Effector memory CD4-positive, alpha-beta T cell (primary cell): Measurements from ENCODE around the gene ZPBP.
"Not testable (repeated sequence)": the region's sequence is repeated elsewhere in the genome, so short reads cannot be mapped to it uniquely, and the experiment has no call there.

Experiments
- DNase-seq, 3 donors: peaks; one replicate each; pipeline ENCODE4 v3.0.0-alpha.2; 2020
- H3K27ac ChIP-seq: 2 replicates; pipeline ENCODE4 v1.7.0; 2013; ENCODE audit warnings: mild to moderate bottlenecking, low read length, moderate library complexity; ENCODE audit not compliant: insufficient read depth, poor library complexity, severe bottlenecking
- H3K27me3 ChIP-seq: replicated peaks from 2 replicates; pipeline ENCODE4 v1.7.0; 2013; ENCODE audit warnings: mild to moderate bottlenecking, low read length; ENCODE audit not compliant: insufficient read depth, control insufficient read depth, poor library complexity, severe bottlenecking
- H3K36me3 ChIP-seq: 2 replicates; pipeline ENCODE4 v1.7.0; 2013; ENCODE audit warnings: mild to moderate bottlenecking, low read length, moderate library complexity; ENCODE audit not compliant: control insufficient read depth, insufficient read depth
- H3K4me1 ChIP-seq: 2 replicates; pipeline ENCODE4 v1.7.0; 2013; ENCODE audit warnings: low read length, mild to moderate bottlenecking; ENCODE audit not compliant: control insufficient read depth, insufficient read depth, poor library complexity, severe bottlenecking
- H3K4me3 ChIP-seq: 2 replicates; pipeline ENCODE4 v1.7.0; 2013; ENCODE audit warnings: low read length, low read depth, mild to moderate bottlenecking; ENCODE audit not compliant: insufficient read depth, poor library complexity, severe bottlenecking
- H3K9me3 ChIP-seq: 2 replicates; pipeline ENCODE4 v1.7.0; 2013; ENCODE audit warnings: mild to moderate bottlenecking, low read length, moderate library complexity; ENCODE audit not compliant: control insufficient read depth

Gene ZPBP

DNA sequence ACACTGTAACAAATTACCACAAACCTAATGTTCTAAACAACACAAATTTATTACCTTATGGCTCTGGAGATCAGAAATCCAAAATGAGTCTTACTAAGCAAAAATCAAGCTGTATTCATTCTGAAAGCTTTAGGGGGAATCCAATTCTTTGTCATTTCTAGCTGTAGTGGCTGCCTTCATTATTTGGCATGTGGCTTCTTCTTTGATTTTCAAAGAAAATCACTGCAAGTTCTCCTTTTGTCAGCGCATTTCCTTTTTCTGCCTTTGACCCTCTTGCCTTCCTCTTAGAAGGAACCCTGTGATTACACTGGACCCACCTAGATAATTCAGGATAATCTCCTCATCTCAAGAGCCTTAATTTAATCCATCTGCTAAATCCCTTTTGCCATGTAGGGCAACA lies 36.9 kb downstream of the ZPBP start:
- no peak for DNase-seq
- Histone ChIP-seq H3K9me3 (no peaks in the 10 kb centered on the region), H3K36me3 (no peaks in the 10 kb centered on the region), H3K4me3 (no peak overlapping the region), H3K27me3 (no peaks in the 10 kb centered on the region), H3K27ac (no peak overlapping the region), H3K4me1 (no peaks in the 10 kb centered on the region)

DNA sequence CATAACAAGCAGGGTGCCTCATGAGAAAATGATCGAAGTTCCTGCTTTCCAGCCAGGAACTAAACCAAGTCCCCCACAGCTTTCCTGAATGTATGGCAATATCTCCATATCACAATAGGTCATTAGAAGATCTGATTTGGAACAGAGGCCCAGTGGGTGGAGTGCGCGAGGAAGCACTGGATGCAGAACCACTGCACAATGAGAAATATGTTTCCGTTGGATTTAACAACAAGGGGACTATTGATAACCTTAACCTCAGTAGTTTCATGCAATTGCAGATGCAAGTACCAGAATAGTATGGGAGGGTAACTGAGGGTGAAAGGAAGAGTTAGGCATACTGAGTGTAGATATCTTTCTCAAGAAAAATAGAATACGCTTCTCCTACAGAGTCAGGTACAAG lies 45.3 kb downstream of the ZPBP start:
- no peaks in the 10 kb centered on the region for H3K27me3 ChIP-seq
- H3K4me3 ChIP-seq, result no peak overlapping the region
- H3K4me1 ChIP-seq, result no peaks in the 10 kb centered on the region
- H3K9me3 ChIP-seq, result no peaks in the 10 kb centered on the region
- DNase-seq, result no peak
- H3K36me3 ChIP-seq, result no peaks in the 10 kb centered on the region
- H3K27ac ChIP-seq, result no peak overlapping the region

DNA sequence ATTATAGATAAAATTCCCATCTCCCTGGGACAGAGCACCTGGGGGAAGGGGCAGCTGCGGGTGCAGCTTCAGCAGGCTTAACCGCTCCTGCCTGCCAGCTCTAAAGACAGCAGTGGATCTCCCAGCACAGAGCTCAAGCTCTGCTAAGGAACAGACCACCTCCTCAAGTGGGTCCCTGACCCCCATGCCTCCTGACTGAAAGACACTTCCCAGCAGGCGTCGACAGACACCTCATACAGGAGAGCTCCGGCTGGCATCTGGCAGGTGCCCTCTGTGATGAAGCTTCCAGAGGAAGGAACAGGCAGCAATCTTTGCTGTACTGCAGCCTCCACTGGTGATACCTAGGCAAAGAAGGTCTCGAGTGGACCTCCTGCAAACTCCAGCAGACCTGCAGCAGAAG lies 51.9 kb downstream of the ZPBP start:
- H3K4me3 ChIP-seq, H3K4me1 ChIP-seq, DNase-seq, H3K27ac ChIP-seq, H3K9me3 ChIP-seq, H3K27me3 ChIP-seq, H3K36me3 ChIP-seq: not testable (repeated sequence)

DNA sequence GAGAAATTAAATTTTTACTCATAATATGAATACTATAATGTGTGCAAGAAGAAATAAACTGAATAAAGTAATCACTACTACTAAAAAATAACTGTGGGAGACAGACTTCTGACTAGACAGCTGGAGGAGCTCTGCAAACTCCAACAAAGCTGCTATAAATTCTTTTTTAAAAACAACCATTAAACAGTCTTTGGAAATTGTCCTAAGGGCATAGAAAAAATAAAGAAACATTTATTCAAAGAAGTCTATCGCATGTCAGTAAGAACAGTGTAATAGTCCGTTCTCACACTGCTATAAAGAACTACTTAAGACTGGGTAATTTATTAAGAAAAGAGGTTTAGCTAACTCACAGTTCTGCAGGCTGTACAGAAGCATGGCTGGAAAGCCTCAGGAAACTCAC lies 56.0 kb downstream of the ZPBP start:
- Histone ChIP-seq H3K27ac (no peak overlapping the region), H3K36me3 (no peaks in the 10 kb centered on the region)
- DNase-seq, result no peak

DNA sequence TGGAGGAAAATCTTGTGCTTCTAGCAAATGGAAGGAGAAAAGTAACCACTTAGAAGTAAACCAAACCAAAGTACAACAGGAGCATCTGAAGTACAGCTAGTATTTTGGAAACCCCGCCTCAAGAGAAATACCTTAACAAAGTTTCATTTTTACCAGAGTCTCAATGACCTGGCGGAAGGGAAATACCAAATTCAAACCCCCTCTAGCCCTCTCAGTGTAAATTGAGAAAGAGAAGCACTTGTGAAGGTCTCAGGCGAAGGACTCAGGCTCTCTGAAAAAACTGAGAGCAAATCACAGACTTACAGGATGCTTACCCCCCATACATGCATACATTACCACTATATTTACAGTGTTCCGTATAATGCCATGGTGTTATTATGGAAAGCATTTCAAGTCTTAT lies 70.1 kb downstream of the ZPBP start:
- H3K27ac ChIP-seq, result no peak overlapping the region
- no peaks in the 10 kb centered on the region for H3K9me3 ChIP-seq
- no peaks in the 10 kb centered on the region for H3K36me3 ChIP-seq
- H3K27me3 ChIP-seq, result no peaks in the 10 kb centered on the region
- no peaks in the 10 kb centered on the region for H3K4me1 ChIP-seq
- no peak for DNase-seq
- no peak overlapping the region for H3K4me3 ChIP-seq

More for the DNA sequence above, 56.0 kb downstream of the ZPBP start:
- H3K9me3 ChIP-seq, result no peaks in the 10 kb centered on the region
- no peaks in the 10 kb centered on the region for H3K4me1 ChIP-seq
- peaks cover 6% of the 10 kb centered on the region for H3K27me3 ChIP-seq
- H3K4me3 ChIP-seq, result no peak overlapping the region

DNA sequence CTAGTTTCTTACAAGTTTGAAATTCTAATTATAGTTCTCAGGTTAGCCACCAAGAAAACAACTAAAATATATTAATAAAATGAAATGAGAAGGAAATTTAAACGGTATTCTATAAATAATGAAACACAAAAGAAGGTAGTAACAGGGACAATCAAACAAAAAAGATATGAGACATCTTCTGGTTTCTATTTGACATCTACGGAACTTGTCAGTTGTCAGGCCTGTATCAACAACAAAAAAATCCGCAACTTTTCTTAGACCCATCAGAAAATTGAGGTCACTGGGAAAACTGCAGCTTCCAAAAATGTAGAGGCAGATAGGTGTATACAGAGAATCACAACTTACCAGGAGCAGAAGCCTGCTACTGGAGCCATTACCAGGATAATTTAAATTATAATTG lies 70.6 kb downstream of the ZPBP start:
- no peak overlapping the region for H3K27ac ChIP-seq
- no peaks in the 10 kb centered on the region for H3K36me3 ChIP-seq
- H3K27me3 ChIP-seq, result no peaks in the 10 kb centered on the region
- no peak for DNase-seq
- no peak overlapping the region for H3K4me3 ChIP-seq
- no peaks in the 10 kb centered on the region for H3K9me3 ChIP-seq
- H3K4me1 ChIP-seq, result no peaks in the 10 kb centered on the region

DNA sequence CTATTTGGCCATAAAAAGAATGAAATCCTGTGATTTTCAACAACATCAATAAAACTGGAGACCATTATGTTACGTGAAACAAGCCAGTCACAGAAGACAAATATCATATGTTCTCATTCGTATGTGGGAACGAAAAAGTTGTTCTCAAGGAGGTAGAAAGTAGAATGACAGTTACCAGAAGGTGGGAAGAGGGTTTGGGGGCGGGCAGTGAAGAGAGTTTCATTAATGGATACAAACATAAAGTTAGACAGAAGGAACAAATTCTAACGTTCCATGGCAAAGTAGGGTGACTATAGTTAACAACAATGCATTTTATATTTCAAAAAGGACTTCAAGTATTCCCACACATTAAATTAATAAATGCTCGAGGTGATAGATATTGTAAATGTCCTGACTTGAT lies 97.4 kb downstream of the ZPBP start:
- no peak for DNase-seq
- Histone ChIP-seq H3K27ac (no peak overlapping the region), H3K4me1 (no peaks in the 10 kb centered on the region), H3K9me3 (no peaks in the 10 kb centered on the region), H3K27me3 (no peaks in the 10 kb centered on the region), H3K36me3 (no peaks in the 10 kb centered on the region), H3K4me3 (no peak overlapping the region)

DNA sequence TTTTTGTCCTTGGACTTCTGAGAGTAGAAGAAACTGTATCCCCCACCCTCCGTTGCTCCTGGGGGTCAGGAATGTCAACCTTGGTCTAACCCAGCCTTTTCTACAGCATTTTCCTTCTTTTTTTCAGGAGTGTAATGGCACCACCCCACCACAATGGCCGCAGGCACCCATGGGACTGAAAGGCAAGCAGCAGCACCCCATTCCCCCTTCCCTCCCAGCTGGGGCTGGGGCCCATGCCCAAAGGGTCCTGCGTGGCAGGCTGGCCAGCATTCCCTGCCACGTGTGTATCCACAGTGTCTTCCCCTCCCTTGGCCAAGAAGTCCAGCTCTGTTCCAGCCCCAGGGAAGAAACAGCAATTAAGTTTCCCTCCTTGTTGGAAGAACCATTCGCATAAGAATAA lies 106.9 kb downstream of the ZPBP start:
- Histone ChIP-seq H3K9me3 (no peaks in the 10 kb centered on the region), H3K27me3 (no peaks in the 10 kb centered on the region), H3K4me3 (no peak overlapping the region), H3K27ac (no peak overlapping the region), H3K4me1 (no peaks in the 10 kb centered on the region), H3K36me3 (no peaks in the 10 kb centered on the region)
- DNase-seq, result no peak

DNA sequence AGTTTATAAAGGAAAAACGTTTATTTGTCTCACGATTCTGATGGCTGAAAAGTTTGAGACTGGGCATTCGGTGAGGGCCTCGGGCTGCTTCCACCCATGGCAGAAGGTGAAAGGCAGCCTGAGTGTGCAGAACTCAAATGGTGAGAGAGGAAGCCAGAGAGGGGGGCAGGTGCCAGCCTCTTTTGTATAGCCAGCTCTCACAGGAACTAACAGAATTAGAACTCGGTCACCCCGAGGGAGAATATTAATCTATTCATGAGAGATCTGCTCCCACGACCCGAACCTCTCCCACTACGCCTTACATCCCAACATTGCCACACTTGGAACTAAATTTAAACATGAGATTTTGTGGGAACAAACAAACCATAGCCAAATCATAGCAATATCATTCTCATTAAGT lies 112.6 kb downstream of the ZPBP start:
- Histone ChIP-seq H3K9me3 (no peaks in the 10 kb centered on the region), H3K27ac (no peak overlapping the region), H3K36me3 (no peaks in the 10 kb centered on the region), H3K27me3 (no peaks in the 10 kb centered on the region), H3K4me3 (no peak overlapping the region), H3K4me1 (no peaks in the 10 kb centered on the region)
- no peak for DNase-seq

DNA sequence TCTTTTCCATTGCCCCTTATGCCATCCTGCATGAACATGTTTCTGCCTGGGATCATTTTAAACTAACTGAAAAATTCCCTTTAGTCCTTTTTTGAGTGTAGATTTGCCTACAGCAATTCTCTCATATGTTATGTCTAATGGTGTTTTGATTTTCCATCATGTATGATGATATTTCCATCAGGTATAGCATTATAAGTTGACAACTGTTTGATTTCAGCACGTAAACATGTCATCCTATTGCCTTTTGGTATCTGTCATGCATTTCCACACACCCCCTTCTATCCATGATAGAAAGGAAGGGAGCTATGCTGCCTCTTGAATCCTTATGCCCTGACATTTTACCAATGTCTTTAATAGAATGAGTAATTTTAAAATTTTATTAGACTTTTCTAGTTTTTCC lies 116.8 kb downstream of the ZPBP start:
- no peaks in the 10 kb centered on the region for H3K27me3 ChIP-seq
- H3K4me3 ChIP-seq, result no peak overlapping the region
- DNase-seq, result no peak
- H3K9me3 ChIP-seq, result no peaks in the 10 kb centered on the region
- H3K27ac ChIP-seq, result no peak overlapping the region
- no peaks in the 10 kb centered on the region for H3K36me3 ChIP-seq
- no peaks in the 10 kb centered on the region for H3K4me1 ChIP-seq

DNA sequence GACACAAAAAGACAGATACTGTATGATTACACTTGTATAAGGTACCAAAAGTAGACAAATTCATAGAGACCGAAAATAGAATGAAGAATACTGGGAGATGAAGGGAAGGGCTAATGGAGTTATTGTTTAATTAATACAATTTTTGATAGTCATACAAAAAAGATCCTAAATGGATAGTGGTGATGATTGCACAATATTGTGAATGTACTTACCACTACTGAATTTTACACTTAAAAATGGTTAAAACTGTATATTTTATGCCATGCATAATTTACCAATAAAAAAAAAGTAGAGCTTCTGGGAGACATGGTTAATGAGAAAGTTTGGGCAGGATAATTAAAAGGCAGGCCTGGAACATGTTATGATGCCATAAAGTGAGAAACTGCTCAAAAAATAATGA lies 119.0 kb downstream of the ZPBP start:
- H3K9me3 ChIP-seq, result no peaks in the 10 kb centered on the region
- H3K27ac ChIP-seq, result no peak overlapping the region
- H3K36me3 ChIP-seq, result no peaks in the 10 kb centered on the region
- DNase-seq, result no peak
- no peaks in the 10 kb centered on the region for H3K27me3 ChIP-seq
- no peaks in the 10 kb centered on the region for H3K4me1 ChIP-seq
- no peak overlapping the region for H3K4me3 ChIP-seq
